ENCODE results near the gene CHST11.
"Not testable (repeated sequence)": the region's sequence is repeated elsewhere in the genome, so short reads cannot be mapped to it uniquely, and the experiment has no call there.

The CHST11 gene

GRCh38 chr12:104568487-104568868 is 111.7 kb downstream of the CHST11 start:
- no peak for DNase-seq

GRCh38 chr12:104568935-104569334 is 112.2 kb downstream of the CHST11 start:
- DNase-seq = no peak

GRCh38 chr12:104569346-104570173 is 112.8 kb downstream of the CHST11 start:
- peak; percentile 64 for DNase-seq

- no peak for DNase-seq
These were observed 113.6 kb downstream of the CHST11 start for GRCh38 chr12:104570174-104570907.

GRCh38 chr12:104571328-104571727 is 114.6 kb downstream of the CHST11 start:
- DNase-seq = peak; percentile 33

GRCh38 chr12:104574353-104574752 is 117.6 kb downstream of the CHST11 start:
- DNase-seq = not testable (repeated sequence)

GRCh38 chr12:104574758-104575157 is 118.0 kb downstream of the CHST11 start:
- DNase-seq = not testable (repeated sequence)

GRCh38 chr12:104575442-104576186 is 118.9 kb downstream of the CHST11 start:
- DNase-seq = no peak

GRCh38 chr12:104576187-104576778 is 119.5 kb downstream of the CHST11 start:
- no peak for DNase-seq

GRCh38 chr12:104576980-104577580 is 120.3 kb downstream of the CHST11 start:
- DNase-seq = no peak

- no peak for DNase-seq
These were observed 120.8 kb downstream of the CHST11 start for GRCh38 chr12:104577581-104577981.

- DNase-seq = no peak
These were observed 121.7 kb downstream of the CHST11 start for GRCh38 chr12:104578453-104578852.

GRCh38 chr12:104579718-104580495 is 123.2 kb downstream of the CHST11 start:
- DNase-seq = no peak

GRCh38 chr12:104581005-104581570 is 124.3 kb downstream of the CHST11 start:
- DNase-seq = no peak

- DNase-seq = peak; percentile 61
These were observed 126.0 kb downstream of the CHST11 start for GRCh38 chr12:104582739-104583138.

GRCh38 chr12:104583301-104583700 is 126.6 kb downstream of the CHST11 start:
- DNase-seq = peak; percentile 6

GRCh38 chr12:104585448-104586055 is 128.8 kb downstream of the CHST11 start:
- DNase-seq = no peak

GRCh38 chr12:104586351-104586919 is 129.7 kb downstream of the CHST11 start:
- DNase-seq = no peak

GRCh38 chr12:104588047-104588920 is 131.5 kb downstream of the CHST11 start:
- no peak for DNase-seq
